ENCODE data around the gene PTRH2. TPM values are rescaled to one million over a fixed set of nuclear protein-coding genes. Genes with fewer than 3 reads are reported as not detected.

The PTRH2 gene
- total and polyA plus RNA-seq, 2 of the 8 experiments (the other 6 are each of a cell fraction or from before 2014, with no cell fraction given): 39.4 to 43.2 TPM

- peak in 2 of 3 experiments; percentile 54 to 59; a peak in 2 of 4 replicates for TF ChIP-seq CTCF (IDR thresholded peaks at IDR 0.05; ENCODE audit: control extremely low read depth in 1 of 3, insufficient read depth in 1 of 3, low read depth in 1 of 3, low read length in 3 of 3)
- no peak for TF ChIP-seq BCL11A (IDR thresholded peaks at IDR 0.05; ENCODE audit: low read depth in 2 of 2, low read length in 2 of 2)
- no peak for TF ChIP-seq SUZ12 (IDR thresholded peaks at IDR 0.05; ENCODE audit: low read length)
- TF ChIP-seq TCF12 (IDR thresholded peaks at IDR 0.05; ENCODE audit: low read depth, low read length): no peak
- no peak for TF ChIP-seq MAX (IDR thresholded peaks at IDR 0.05)
- no peak for TF ChIP-seq TAF7 (optimal IDR thresholded peaks at IDR 0.05; ENCODE audit: borderline replicate concordance, low read depth, low read length)
- peak; percentile 88 for TF ChIP-seq RAD21 (IDR thresholded peaks at IDR 0.05 in 1 of 2, conservative IDR thresholded peaks at IDR 0.05 in 1 of 2; ENCODE audit: low read depth in 2 of 2, low read length in 2 of 2)
- no peak for TF ChIP-seq POLR2AphosphoS5 (IDR thresholded peaks at IDR 0.05; ENCODE audit: low read depth, low read length)
Observed at GRCh38 chr17:59753522-59754467, 46.6 kb upstream of the PTRH2 start (continued).

Data from H1 (cell line).